GM19023 (cell line): Measurements from ENCODE around the gene ZMYND19.
"Not testable (repeated sequence)": the region's sequence is repeated elsewhere in the genome, so short reads cannot be mapped to it uniquely, and the experiment has no call there.

ENCODE experiments used
- ATAC-seq: cut with Tn5 transposase; IDR thresholded peaks from one replicate; pipeline ENCODE4 v1.9.1; 2021; ENCODE audit warnings: mild to moderate bottlenecking, moderate library complexity; ENCODE audit not compliant: unreplicated experiment

Gene ZMYND19

GRCh38 chr9:137590469-137591383 lies at the start of gene ZMYND19:
ZMYND19 (minus strand) TSS chr9:137590512; CDS start chr9:137590263, 249 bp downstream.
- peak; percentile 88 for ATAC-seq

DNA sequence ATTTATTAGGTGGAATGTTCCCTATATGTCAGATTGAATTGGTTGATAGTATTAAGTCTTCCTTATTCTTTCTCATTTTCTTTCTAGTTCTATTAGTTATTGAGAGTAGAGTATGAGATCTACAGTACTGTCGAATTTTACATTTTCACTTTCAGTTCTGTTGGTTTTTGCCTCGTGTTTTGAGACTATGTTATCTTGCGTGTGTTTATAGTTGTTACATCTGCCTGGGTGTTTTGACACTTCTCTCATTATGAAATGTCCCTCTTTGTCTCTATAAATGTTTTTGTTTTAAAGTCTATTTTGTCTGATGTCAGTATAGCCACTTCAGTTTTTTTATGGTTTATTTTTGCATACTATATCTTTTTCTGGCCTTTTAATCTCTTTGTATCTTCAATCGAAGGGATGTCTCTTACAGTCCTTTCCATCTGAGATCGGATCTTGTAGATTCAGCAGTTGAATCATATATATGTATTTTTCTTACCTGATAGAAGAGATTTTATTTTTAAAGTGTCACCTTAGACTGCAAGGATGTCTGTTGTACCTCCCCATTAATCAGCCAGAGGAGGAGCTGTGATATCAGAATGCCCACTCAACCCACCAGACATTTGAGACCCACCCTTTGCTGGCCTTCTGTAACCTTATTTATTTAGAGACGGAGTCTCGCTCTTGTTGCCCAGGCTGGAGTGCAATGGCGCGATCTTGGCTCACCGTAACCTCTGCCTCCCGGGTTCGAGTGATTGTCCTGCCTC lies 49.2 kb upstream of the ZMYND19 start:
- no peak for ATAC-seq

DNA sequence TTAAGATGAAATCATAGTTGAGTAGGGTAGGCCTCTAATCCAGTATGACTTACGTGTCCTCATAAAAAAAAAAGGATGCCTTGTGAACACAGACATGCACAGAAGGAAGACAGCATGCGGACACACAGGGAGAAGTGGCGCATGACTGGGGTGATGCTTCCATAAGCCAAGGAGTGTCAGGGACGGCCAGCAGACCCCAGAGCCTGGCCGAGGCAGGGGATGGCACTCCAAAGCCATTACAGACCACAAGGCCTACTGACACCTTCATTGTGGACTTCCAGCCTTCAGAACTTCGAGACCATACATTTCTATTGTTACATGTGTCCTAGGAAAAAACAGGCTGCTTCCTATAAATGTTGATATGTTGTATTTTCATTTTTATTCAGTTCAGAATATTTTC lies 48.4 kb upstream of the ZMYND19 start:
- no peak for ATAC-seq

- no peak for ATAC-seq
Measured at GRCh38 chr9:137634016-137634415, 43.7 kb upstream of the ZMYND19 start.

DNA sequence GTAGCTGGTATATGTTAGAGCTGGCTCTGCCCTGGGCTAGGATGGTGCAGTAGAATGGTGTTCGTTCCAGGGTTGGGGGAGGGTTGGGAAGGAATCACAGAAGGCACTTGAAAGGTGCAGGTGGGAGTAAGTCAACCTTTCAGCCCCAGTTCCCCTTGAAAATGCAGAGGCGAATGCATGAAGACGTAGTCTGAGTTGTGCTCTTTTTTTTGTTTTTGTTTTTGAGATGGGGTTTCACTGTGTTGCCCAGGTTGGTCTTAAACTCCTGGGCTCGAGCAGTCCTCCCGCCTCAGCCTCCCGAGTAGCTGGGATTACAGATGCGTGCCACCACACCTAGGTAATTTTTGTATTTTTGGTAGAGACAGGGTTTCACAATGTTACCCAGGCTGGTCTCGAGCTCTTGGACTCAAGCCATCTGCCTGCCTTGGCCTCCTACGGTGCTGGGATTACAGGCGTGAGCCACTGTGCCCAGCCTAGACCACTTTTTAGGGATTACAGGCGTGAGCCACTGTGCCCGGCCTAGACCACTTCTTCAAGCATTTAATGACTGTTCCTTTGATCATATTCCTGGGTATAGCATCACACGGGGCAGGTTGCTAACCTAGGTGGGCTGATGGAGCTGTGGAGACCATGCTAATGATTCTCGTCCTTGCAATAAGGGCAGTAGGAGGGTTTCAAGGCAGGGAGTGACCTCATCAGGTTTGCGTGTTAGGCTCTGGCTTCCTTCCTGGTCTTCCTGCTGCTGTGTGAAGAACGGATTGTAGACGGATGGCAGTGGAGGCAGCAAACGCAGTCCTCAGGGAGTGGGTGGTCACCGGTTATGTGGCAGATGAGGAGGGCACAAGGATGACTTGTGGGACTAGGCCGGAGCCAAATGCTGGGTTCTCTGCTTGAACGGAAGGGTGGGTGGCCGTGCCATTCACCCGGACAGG lies 42.2 kb upstream of the ZMYND19 start:
- no peak for ATAC-seq

DNA sequence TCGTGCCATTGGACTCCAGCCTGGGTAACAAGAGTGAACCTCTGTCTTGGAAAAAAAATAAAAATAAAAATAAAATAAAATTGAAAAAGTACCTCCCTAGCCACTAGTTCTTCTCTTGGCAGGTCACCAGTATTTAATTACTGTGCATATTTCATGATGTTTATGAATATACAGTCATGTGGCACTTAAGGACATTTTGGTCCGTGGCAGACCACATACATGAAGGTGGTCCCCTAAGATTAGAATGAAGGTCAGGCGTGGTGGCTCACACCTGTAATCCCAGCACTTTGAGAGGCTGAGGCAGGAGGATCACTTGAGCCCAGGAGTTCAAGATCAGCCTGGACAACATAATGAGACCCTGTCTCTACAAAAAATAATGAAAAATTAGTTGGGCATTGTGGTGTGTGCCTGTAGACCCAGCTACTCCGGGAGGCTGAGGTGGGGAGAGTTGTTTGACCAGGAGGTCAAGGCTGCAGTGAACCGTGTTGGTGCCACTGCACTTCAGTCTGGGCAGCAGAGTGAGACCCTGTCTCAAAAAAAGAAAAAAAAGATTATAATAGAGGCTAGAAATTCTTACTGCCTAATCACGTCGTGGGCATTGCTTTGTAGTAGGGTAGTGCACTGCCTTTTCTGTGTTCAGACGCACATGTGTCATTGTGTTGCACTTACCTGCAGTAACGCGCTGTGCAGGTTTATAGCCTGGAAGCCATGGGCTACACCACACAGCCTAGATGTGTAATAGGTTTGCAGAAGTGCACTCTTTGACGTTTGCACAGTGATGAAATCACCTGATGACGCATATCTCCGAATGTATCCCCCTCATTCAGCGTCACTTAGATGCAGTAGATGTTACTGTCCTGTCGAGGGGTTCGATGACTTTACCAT lies 41.3 kb upstream of the ZMYND19 start:
- ATAC-seq = no peak

DNA sequence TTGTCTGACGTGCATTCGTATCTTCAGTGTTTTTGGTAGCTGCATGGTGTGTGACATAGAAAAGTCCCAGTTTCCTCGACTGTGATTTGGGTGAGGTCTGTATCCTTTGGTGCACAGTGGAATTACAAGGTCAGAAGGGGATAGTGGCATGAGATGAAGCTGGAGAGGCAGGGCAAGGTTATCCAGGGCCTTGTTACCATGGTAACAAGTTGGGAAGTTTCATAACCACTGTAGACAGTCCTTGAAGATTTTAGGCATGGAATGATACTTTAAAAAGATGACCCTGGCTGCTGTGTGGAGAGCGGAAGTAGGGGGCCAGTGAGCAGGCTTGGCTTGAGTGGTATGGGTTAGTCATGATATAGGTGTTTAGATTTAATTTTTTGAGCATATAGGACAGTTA lies 40.4 kb upstream of the ZMYND19 start:
- no peak for ATAC-seq

GRCh38 chr9:137630126-137630525 lies 39.8 kb upstream of the ZMYND19 start:
- no peak for ATAC-seq

GRCh38 chr9:137627406-137627805 lies 37.1 kb upstream of the ZMYND19 start:
- not testable (repeated sequence) for ATAC-seq

- no peak for ATAC-seq
Measured at GRCh38 chr9:137626464-137626863, 36.2 kb upstream of the ZMYND19 start.

DNA sequence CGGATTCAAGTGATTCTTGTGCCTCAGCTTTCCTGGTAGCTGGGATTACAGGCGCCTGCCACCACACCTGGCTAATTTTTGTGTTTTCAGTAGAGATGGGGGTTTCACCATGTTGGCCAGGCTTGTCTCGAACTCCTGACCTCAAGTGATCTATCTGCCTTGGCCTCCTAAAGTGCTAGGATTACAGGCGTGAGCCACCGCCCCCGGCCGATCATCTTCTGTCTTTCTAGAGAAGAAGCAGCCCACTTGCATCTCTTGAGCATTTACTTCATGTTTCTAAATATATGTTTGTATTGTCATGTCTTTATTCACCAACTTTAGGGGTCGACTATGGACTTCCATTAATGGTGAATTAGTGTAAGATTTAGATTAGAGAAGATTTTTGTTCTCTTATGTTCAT lies 31.9 kb upstream of the ZMYND19 start:
- not testable (repeated sequence) for ATAC-seq

- ATAC-seq = no peak
Measured at GRCh38 chr9:137621131-137621757, 30.9 kb upstream of the ZMYND19 start.

DNA sequence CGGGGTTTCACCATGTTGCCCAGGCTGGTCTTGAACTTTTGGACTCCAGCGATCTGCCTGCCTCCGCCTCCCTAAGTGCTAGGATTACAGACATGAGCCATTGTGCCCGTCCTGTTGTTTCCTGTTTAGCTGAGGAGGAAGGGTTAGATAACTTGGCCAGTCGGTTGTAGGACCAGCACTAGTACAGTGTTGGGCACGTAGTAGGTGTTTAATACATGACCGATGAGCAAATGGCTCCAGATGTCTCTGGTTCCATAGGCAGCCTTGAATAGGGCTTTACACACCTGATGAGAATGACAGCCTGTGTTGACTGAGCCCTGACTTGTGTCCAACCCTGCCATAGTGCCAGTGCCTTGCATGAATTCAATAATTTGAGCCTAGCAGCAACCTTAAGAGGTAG lies 30.3 kb upstream of the ZMYND19 start:
- ATAC-seq = no peak

DNA sequence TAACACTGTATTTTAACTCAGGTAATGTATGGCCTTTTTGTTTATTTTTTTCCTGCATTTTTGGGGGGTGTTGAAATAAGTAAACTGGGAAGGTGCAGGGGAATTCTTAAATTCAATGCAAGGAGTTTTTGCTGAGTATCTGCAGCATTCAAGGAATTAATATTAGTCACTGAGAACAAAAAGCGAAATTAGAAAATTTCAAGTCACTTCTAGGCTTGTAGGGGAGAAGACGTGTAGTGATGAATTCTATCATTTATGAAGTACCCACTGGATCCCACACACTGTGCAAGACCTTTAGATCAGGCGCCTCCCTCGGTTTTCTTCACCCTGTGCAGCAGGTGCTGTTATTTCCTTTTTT lies 29.7 kb upstream of the ZMYND19 start:
- ATAC-seq = no peak

GRCh38 chr9:137619240-137620047 lies 29.1 kb upstream of the ZMYND19 start:
- peak; percentile 22 for ATAC-seq

- ATAC-seq = peak; percentile 80
Measured at GRCh38 chr9:137618105-137619067, 28.1 kb upstream of the ZMYND19 start, which contains the start of gene EHMT1. EHMT1 (plus strand) TSS chr9:137619005; CDS start chr9:137619029, 24 bp downstream.

DNA sequence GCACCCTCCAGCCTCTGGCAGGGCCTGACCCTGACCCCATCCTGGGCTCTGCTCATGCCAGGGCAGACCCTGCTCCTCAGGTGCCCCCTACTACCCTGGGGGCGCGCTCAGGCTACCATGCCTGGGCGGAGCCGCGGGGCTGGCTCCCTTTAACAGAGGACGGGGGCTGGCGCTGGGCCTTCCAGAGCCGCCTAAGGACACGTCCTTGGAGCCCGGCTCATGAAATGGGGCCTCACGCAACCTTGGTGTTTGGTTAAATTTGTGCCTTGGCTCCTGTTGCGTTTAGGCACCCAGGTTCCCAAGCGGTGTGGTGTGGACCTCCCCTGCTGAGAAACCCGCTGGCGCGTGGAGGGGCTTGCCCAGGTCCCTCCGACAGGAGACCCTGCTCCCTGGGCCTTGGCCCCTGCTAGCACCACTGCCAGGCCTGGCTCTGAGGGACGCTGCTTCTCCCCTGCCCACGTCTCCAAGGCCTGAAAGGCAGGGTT lies 25.1 kb upstream of the ZMYND19 start:
- no peak for ATAC-seq
